GM12872 (cell line): ENCODE results near the gene ETFA.

Source experiments
- TF ChIP-seq, protein P1 (sequence below): IDR thresholded peaks from 3 replicates; pipeline ENCODE4 v1.5.1; 2011; ENCODE audit warnings: low read depth, mild to moderate bottlenecking, low read length, moderate library complexity; ENCODE audit not compliant: insufficient read depth

ETFA gene

DNA sequence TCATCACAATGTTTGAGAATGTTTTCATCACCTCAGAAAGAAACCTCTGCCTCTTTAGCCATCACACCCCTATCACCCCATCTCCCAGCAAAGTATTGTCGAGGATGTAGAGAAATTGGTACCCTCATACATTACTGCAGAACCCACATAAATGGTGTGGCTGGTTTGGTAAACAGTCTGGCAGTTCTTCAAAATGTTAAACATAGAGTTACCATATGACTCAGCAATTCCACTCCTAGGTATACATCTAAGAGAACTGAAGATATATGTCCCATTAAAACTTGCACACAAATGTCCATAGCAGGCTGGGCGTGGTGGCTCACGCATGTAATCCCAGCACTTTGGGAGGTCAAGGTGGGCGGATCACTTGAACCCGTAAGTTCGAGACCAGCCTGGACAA is 8.7 kb upstream of the ETFA start:
- TF ChIP-seq, protein P1, sequence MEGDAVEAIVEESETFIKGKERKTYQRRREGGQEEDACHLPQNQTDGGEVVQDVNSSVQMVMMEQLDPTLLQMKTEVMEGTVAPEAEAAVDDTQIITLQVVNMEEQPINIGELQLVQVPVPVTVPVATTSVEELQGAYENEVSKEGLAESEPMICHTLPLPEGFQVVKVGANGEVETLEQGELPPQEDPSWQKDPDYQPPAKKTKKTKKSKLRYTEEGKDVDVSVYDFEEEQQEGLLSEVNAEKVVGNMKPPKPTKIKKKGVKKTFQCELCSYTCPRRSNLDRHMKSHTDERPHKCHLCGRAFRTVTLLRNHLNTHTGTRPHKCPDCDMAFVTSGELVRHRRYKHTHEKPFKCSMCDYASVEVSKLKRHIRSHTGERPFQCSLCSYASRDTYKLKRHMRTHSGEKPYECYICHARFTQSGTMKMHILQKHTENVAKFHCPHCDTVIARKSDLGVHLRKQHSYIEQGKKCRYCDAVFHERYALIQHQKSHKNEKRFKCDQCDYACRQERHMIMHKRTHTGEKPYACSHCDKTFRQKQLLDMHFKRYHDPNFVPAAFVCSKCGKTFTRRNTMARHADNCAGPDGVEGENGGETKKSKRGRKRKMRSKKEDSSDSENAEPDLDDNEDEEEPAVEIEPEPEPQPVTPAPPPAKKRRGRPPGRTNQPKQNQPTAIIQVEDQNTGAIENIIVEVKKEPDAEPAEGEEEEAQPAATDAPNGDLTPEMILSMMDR, result no peak

DNA sequence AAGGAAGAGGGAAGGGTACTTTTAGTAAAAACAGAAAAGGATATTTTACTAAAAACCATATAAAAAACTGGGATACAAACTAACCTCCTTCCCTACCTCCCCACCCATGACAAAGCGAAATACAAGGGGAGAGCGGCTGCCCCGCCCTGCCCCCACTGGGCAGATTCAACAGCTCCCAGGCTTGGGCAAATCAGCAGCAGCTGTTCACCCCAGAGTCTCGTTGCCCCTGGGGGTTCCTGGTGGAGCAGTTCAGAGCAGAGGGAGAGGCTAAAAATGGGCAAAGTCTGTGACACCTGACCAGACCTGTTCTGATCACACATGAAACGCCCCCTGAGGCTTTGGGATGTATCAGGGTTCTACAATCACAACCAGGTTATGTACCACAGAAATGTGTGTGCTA is 2.5 kb upstream of the ETFA start:
- TF ChIP-seq, protein P1, result no peak

DNA sequence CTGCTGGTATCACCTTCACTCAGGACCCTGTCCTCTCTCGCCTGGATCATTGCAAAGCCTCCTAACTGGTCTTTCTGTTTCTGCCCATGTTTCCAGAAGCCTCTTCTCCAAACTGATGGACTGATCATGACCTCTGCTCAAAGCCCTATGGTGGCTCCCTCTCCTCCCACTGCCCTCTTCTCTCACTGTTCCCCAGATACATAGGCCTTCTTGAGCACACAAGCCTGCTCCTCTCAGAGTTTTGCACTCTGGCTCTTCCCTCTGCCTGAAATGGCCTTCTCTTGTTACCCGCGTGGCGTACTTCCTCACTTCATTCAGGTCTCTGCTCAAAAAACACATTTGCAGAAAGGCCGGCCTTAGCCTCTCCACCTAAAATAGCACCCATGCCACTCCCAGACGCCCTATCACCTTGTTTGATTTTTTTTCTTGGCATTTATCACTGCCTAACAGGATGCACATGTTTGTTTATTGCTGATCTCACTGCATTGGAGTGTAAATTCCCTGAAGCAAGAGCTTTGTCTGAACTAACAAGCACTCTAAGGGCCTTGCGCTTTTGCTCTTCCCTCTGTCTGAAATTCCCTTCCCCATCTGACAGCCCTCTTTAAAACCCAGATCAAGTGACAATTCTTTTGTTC is 1.4 kb upstream of the ETFA start:
- TF ChIP-seq, protein P1, result no peak

DNA sequence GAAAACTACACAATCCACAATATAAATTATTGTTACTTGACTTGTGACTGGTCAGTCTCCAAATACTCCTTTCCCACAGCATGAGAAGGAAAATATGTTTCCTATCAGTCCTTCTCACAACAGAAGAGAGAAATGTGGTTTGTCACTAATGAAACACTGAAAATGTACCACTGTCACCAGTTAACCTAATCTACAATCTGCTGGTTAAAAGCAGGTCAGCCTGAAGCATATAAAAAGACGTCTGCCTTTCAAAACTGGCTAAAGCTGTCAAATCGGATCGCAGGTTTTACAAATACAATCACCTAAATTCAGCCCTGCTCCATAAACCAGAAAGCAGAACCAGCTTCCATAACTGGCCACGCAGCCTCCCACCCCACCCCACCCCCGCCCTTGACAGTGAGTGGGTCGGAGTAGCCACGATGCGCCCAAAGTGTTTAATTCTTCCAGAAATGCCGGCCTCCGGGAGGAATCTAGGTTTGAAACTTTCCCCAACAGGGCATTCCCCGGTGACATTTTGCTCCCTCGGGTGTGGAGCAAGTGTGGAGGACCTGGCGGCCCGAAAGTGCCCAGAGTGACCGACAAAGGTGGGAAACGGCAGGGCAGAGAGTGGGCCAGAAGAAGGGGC is 682 bp downstream of the ETFA start:
- TF ChIP-seq, protein P1, result no peak

DNA sequence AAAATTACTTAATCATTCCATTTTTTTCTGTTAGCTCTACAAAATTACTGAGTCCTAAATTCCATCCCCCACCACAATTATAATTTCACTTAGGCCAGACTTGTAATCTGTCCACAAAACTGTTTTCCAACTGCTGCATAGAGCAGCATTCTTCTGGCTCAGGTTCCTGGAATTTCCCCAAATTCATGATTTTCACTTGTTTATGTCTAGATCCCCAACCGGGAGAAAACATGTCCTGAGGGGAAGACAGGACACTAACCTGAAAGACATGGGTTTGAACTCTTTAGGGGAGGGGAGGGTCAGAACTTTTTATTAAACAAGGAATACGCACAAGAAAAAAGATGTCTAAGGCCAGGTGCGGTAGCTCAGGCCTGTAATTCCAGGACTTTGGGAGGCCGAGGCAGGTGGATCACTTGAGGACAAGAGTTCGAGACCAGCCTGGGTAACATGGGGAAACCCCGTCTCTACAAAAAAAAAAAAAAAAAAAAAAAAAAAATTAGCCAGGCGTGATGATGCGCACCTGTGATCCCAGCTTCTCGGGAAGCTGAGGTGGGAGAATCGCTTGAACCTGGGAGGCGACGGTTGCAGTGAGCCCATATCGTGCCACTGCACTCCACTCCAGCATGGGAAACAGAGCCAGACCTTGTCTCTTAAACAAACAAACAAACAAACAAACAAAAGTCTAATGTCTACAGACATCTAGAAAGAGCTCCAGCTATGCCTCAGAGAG is 1.5 kb downstream of the ETFA start:
- TF ChIP-seq, protein P1, result no peak

DNA sequence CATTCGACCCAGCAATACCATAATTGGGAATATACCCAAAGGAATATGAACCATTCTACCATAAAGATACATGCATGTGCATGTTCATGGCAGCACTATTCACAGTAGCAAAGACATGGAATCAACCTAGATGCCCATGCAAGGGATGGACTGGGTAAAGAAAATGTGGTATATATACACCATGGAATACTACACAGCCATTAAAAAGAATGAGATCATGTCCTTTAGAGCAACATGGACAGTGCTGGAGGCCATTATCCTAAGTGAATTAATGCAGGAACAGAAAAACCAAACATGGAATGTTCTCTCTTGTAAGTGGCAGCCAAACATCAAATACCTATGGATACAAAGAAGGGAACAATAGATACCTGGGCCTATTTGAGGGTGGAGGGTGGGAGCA is 7.4 kb downstream of the ETFA start:
- TF ChIP-seq, protein P1, result no peak

DNA sequence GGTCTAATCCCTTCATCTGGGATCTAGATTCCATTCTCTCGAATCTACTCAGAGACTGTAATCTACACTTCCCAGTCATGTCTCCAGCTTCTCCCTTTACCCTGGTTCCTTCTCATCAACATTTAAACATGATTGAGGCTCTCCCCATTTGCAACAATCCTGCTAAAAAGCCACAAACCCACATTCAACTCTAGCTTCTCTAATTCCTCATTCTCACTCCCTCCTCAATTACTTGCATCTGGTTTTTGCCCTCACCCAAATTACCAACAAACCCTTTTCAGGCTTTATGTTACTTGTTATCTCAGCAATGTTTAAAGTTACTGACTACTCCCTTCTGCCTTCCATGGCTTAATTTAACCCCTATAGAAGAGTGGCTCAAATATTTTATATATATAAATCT is 11.5 kb downstream of the ETFA start:
- TF ChIP-seq, protein P1, result no peak
